ENCODE results near the gene KRTAP13-2. TPM values are rescaled to one million over a fixed set of nuclear protein-coding genes. Genes with fewer than 3 reads are reported as not detected.

The KRTAP13-2 gene
- total and polyA plus RNA-seq, 2 experiments from 2014 or later: not detected

GRCh38 chr21:30355906-30356305, 16.2 kb downstream of the KRTAP13-2 start:
- no peaks in the 10 kb centered on the region for H3K36me3 ChIP-seq (ENCODE audit: insufficient read depth)
- no peaks in the 10 kb centered on the region for H3K9me3 Mint-ChIP-seq
- H3K4me1 Mint-ChIP-seq: no peaks in the 10 kb centered on the region
- peaks cover 2% of the 10 kb centered on the region; the same call in 1 of the 2 replicates for H3K9me2 ChIP-seq (ENCODE audit: insufficient read depth)
- no peaks in the 10 kb centered on the region for H3K4me1 ChIP-seq (ENCODE audit: insufficient read depth)
- ATAC-seq (no peak), DNase-seq (ENCODE audit: low spot score) (no peak)
- H2AFZ ChIP-seq: no peak overlapping the region
- no peak overlapping the region for H3K27ac Mint-ChIP-seq
- no peak overlapping the region for H3K27ac ChIP-seq (ENCODE audit: low read depth)
- H3K4me2 ChIP-seq: no peak overlapping the region
- no peak overlapping the region for H3K4me3 Mint-ChIP-seq
- H4K20me1 ChIP-seq (replicated peaks; ENCODE audit: insufficient read depth): no peaks in the 10 kb centered on the region
- no peaks in the 10 kb centered on the region for H3K27me3 Mint-ChIP-seq (ENCODE audit: insufficient read depth, low read depth, poor library complexity)
- no peaks in the 10 kb centered on the region for H3K36me3 Mint-ChIP-seq (ENCODE audit: low read depth)
- no peaks in the 10 kb centered on the region for H3K27me3 ChIP-seq (ENCODE audit: insufficient read depth)
- H3F3A ChIP-seq (replicated peaks; ENCODE audit: low read depth): no peaks in the 10 kb centered on the region
- H3K4me3 ChIP-seq: no peak overlapping the region
- TF ChIP-seq CTCF (conservative IDR thresholded peaks at IDR 0.05; ENCODE audit: low read depth in 2 of 2): no peak
- TF ChIP-seq NANOG (IDR thresholded peaks at IDR 0.05; ENCODE audit: borderline replicate concordance): no peak
- no peak for TF ChIP-seq JUNB (IDR thresholded peaks at IDR 0.05; ENCODE audit: unreplicated experiment)
- TF ChIP-seq STAT1 (IDR thresholded peaks at IDR 0.05; ENCODE audit: unreplicated experiment): no peak
- TF ChIP-seq EZH2phosphoT487 (IDR thresholded peaks at IDR 0.05; ENCODE audit: unreplicated experiment): no peak
- TF ChIP-seq ZNF462 (CRISPR knock-in tag; IDR thresholded peaks at IDR 0.05): no peak
- no peak for TF ChIP-seq ZNF331 (CRISPR knock-in tag; IDR thresholded peaks at IDR 0.05; ENCODE audit: low read depth)
- no peak for TF ChIP-seq REST (IDR thresholded peaks at IDR 0.05; ENCODE audit: unreplicated experiment)
- TF ChIP-seq, protein P1, sequence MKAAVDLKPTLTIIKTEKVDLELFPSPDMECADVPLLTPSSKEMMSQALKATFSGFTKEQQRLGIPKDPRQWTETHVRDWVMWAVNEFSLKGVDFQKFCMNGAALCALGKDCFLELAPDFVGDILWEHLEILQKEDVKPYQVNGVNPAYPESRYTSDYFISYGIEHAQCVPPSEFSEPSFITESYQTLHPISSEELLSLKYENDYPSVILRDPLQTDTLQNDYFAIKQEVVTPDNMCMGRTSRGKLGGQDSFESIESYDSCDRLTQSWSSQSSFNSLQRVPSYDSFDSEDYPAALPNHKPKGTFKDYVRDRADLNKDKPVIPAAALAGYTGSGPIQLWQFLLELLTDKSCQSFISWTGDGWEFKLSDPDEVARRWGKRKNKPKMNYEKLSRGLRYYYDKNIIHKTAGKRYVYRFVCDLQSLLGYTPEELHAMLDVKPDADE (IDR thresholded peaks at IDR 0.05): no peak
- TF ChIP-seq ZNF114 (CRISPR knock-in tag; IDR thresholded peaks at IDR 0.05): no peak
- no peak for TF ChIP-seq EZH2 (IDR thresholded peaks at IDR 0.05; ENCODE audit: low read depth, unreplicated experiment)
- TF ChIP-seq CREB1 (CRISPR knock-in tag; IDR thresholded peaks at IDR 0.05; ENCODE audit: low read depth): no peak
- no peak for TF ChIP-seq POLR2AphosphoS5 (IDR thresholded peaks at IDR 0.05; ENCODE audit: low read depth)
- no peaks in the 10 kb centered on the region for H3K79me2 ChIP-seq (replicated peaks; ENCODE audit: insufficient read depth)

Measured in GM23338 (cell line).